Naive thymus-derived CD8-positive, alpha-beta T cell (primary cell): ENCODE results near the gene PCDHA6. TPM values are rescaled to one million over a fixed set of nuclear protein-coding genes. Genes with fewer than 3 reads are reported as not detected.

ENCODE experiments used
- ATAC-seq, 2 donors: fragments of 150-1000 bp; cut with Tn5 transposase in 1 of 2; sonication (Bioruptor Pico), chemical (Tn5 transposase) in 1 of 2; 1 replicate in 1 of 2; 2 replicates in 1 of 2; pipeline ENCODE4 v1.10.0; 2021; ENCODE audit warnings: mild to moderate bottlenecking in 2 of 2, moderate library complexity in 2 of 2
- POLR2A ChIA-PET: fragments of 350-600 bp; sonication (Branson Sonifier 250); formaldehyde crosslinking; loops from one replicate; lab custom pipeline; 2021; ENCODE audit warnings: antibody characterized with exemption; lab: Charles Lee
- DNase-seq, 10 donors: peaks; one replicate each; pipeline versions ENCODE4 v3.0.0 to v3.0.0-alpha.2; 2020 to 2022
- H3K27ac Mint-ChIP-seq, 10 donors: one replicate each; pipeline ENCODE4 v1.8.0; 2020 to 2022; ENCODE audit warnings: mild to moderate bottlenecking in 10 of 10, mixed read lengths in 10 of 10, moderate library complexity in 4 of 10, inconsistent platforms in 1 of 10
- H3K27me3 Mint-ChIP-seq, 5 donors: one replicate each; pipeline ENCODE4 v1.8.0; 2021 to 2022; ENCODE audit warnings: mixed read lengths in 5 of 5
- H3K36me3 Mint-ChIP-seq, 3 donors: one replicate each; pipeline ENCODE4 v1.8.0; 2020 to 2022; ENCODE audit warnings: mixed read lengths in 3 of 3, mild to moderate bottlenecking in 2 of 3, inconsistent platforms in 1 of 3
- H3K4me1 Mint-ChIP-seq, 4 donors: one replicate each; pipeline ENCODE4 v1.8.0; 2021 to 2022; ENCODE audit warnings: mixed read lengths in 4 of 4
- H3K4me3 Mint-ChIP-seq, 10 donors: one replicate each; pipeline ENCODE4 v1.8.0; 2020 to 2022; ENCODE audit warnings: mild to moderate bottlenecking in 10 of 10, mixed read lengths in 10 of 10, moderate library complexity in 6 of 10, inconsistent platforms in 1 of 10
- H3K9me3 Mint-ChIP-seq, 9 donors: one replicate each; pipeline ENCODE4 v1.8.0; 2020 to 2022; ENCODE audit warnings: mixed read lengths in 9 of 9, mild to moderate bottlenecking in 3 of 9, inconsistent platforms in 1 of 9, moderate library complexity in 1 of 9
- polyA plus RNA-seq, 3 donors: library from polyadenylated mRNA; unstranded; fragments of 300-500 nt; fragmentation: Illumina TruSeq; gene quantifications; one replicate each; pipeline ENCODE4 v1.2.3, GENCODE V29; 2021
- total RNA-seq, 8 experiments: library from RNA in 2 of 8; stranded (reverse) in 2 of 8; gene quantifications; one replicate each; pipeline ENCODE4 v1.2.3 and lab custom pipeline; 2021 to 2026

PCDHA6 gene
- total and polyA plus RNA-seq, 5 experiments from 2014 or later: not detected

GRCh38 chr5:140877262-140877581 is 49.5 kb downstream of the PCDHA6 start:
- H3K27ac Mint-ChIP-seq: no peak overlapping the region
- no peak for ATAC-seq
- peaks cover 45 to 66% (median 46%) of the 10 kb centered on the region in 5 donors for H3K27me3 Mint-ChIP-seq
- peaks cover 5 to 50% (median 29%) of the 10 kb centered on the region in 3 donors for H3K36me3 Mint-ChIP-seq
- no peaks in the 10 kb centered on the region for H3K4me1 Mint-ChIP-seq
- POLR2A ChIA-PET: no interaction called here
- no peak overlapping the region for H3K4me3 Mint-ChIP-seq
- peaks cover 21 to 79% (median 40%) of the 10 kb centered on the region in 9 donors for H3K9me3 Mint-ChIP-seq
- no peak for DNase-seq

Other genes starting within 250 kb of the PCDHA6 start
- 1 to 10 TPM; 4.5 to 4.6 TPM for gene CD14, start 194.8 kb upstream of the PCDHA6 start, total RNA-seq
- gene CD14, start 194.8 kb upstream of the PCDHA6 start, polyA plus RNA-seq: 1 to 10 TPM; 1.5 to 3.1 (median 2.1) TPM
- 10 to 100 TPM; 46.3 to 55.8 TPM for gene TMCO6, start 188.5 kb upstream of the PCDHA6 start, total RNA-seq
- gene TMCO6, start 188.5 kb upstream of the PCDHA6 start, polyA plus RNA-seq: 10 to 100 TPM; 11.5 to 20.5 (median 13.9) TPM
- 10 to 100 TPM; 43.6 to 44.3 TPM for gene NDUFA2, start 180.3 kb upstream of the PCDHA6 start, total RNA-seq
- 100 to 1,000 TPM; 137 to 167 (median 160) TPM for gene NDUFA2, start 180.3 kb upstream of the PCDHA6 start, polyA plus RNA-seq
- gene IK, start 180.1 kb upstream of the PCDHA6 start, total RNA-seq: 100 to 1,000 TPM; 178 TPM
- gene IK, start 180.1 kb upstream of the PCDHA6 start, polyA plus RNA-seq: 100 to 1,000 TPM; 168 to 207 (median 200) TPM
- 10 to 100 TPM; 46.2 to 47.7 TPM for gene WDR55, start 163.1 kb upstream of the PCDHA6 start, total RNA-seq
- gene WDR55, start 163.1 kb upstream of the PCDHA6 start, polyA plus RNA-seq: 10 to 100 TPM in 1 of 3 donors, 1 to 10 TPM in 2; 9.2 to 15.6 (median 9.6) TPM
- 1 to 10 TPM; 3.4 to 3.7 TPM for gene DND1, start 154.4 kb upstream of the PCDHA6 start, total RNA-seq
- gene DND1, start 154.4 kb upstream of the PCDHA6 start, polyA plus RNA-seq: under 1 TPM in 1 of 3 donors, not detected in 2; 0.17 TPM
- gene HARS1, start 136.6 kb upstream of the PCDHA6 start, total RNA-seq: 10 to 100 TPM; 83.6 to 84.1 TPM
- 10 to 100 TPM; 63.2 to 77.5 (median 65.3) TPM for gene HARS1, start 136.6 kb upstream of the PCDHA6 start, polyA plus RNA-seq
- 10 to 100 TPM; 63.5 to 68.0 TPM for gene HARS2, start 136.5 kb upstream of the PCDHA6 start, total RNA-seq
- 10 to 100 TPM; 15.4 to 24.6 (median 20.1) TPM for gene HARS2, start 136.5 kb upstream of the PCDHA6 start, polyA plus RNA-seq
- gene ZMAT2, start 127.5 kb upstream of the PCDHA6 start, total RNA-seq: 10 to 100 TPM; 55.8 to 59.6 TPM
- 10 to 100 TPM; 64.2 to 81.3 (median 77.0) TPM for gene ZMAT2, start 127.5 kb upstream of the PCDHA6 start, polyA plus RNA-seq
- not detected for gene PCDHA1, start 41.8 kb upstream of the PCDHA6 start, total RNA-seq
- gene PCDHA1, start 41.8 kb upstream of the PCDHA6 start, polyA plus RNA-seq: not detected
- gene PCDHA2, start 33.1 kb upstream of the PCDHA6 start, total RNA-seq: not detected
- gene PCDHA2, start 33.1 kb upstream of the PCDHA6 start, polyA plus RNA-seq: not detected
- gene PCDHA3, start 26.9 kb upstream of the PCDHA6 start, total RNA-seq: not detected
- gene PCDHA3, start 26.9 kb upstream of the PCDHA6 start, polyA plus RNA-seq: not detected
- not detected for gene PCDHA4, start 20.9 kb upstream of the PCDHA6 start, total RNA-seq
- not detected for gene PCDHA4, start 20.9 kb upstream of the PCDHA6 start, polyA plus RNA-seq
- gene PCDHA5, start 6.3 kb upstream of the PCDHA6 start, total RNA-seq: not detected
- gene PCDHA5, start 6.3 kb upstream of the PCDHA6 start, polyA plus RNA-seq: not detected
- not detected for gene PCDHA7, start 6.3 kb downstream of the PCDHA6 start, total RNA-seq
- gene PCDHA7, start 6.3 kb downstream of the PCDHA6 start, polyA plus RNA-seq: not detected
- not detected for gene PCDHA8, start 13.2 kb downstream of the PCDHA6 start, total RNA-seq
- gene PCDHA8, start 13.2 kb downstream of the PCDHA6 start, polyA plus RNA-seq: not detected
- not detected for gene PCDHA9, start 20.4 kb downstream of the PCDHA6 start, total RNA-seq
- not detected for gene PCDHA9, start 20.4 kb downstream of the PCDHA6 start, polyA plus RNA-seq
- gene PCDHA10, start 27.9 kb downstream of the PCDHA6 start, total RNA-seq: not detected
- gene PCDHA10, start 27.9 kb downstream of the PCDHA6 start, polyA plus RNA-seq: not detected
- gene PCDHA11, start 41.0 kb downstream of the PCDHA6 start, total RNA-seq: not detected
- gene PCDHA11, start 41.0 kb downstream of the PCDHA6 start, polyA plus RNA-seq: not detected
- not detected for gene PCDHA12, start 47.3 kb downstream of the PCDHA6 start, total RNA-seq
- not detected for gene PCDHA12, start 47.3 kb downstream of the PCDHA6 start, polyA plus RNA-seq
- not detected for gene PCDHA13, start 54.2 kb downstream of the PCDHA6 start, total RNA-seq
- not detected for gene PCDHA13, start 54.2 kb downstream of the PCDHA6 start, polyA plus RNA-seq
- not detected for gene PCDHAC1, start 98.3 kb downstream of the PCDHA6 start, total RNA-seq
- not detected for gene PCDHAC1, start 98.3 kb downstream of the PCDHA6 start, polyA plus RNA-seq
- gene PCDHAC2, start 138.5 kb downstream of the PCDHA6 start, total RNA-seq: not detected
- not detected for gene PCDHAC2, start 138.5 kb downstream of the PCDHA6 start, polyA plus RNA-seq
- not detected for gene PCDHB1, start 223.4 kb downstream of the PCDHA6 start, total RNA-seq
- gene PCDHB1, start 223.4 kb downstream of the PCDHA6 start, polyA plus RNA-seq: not detected